Measurements from ENCODE around the gene MRC2.

Gene MRC2

DNA sequence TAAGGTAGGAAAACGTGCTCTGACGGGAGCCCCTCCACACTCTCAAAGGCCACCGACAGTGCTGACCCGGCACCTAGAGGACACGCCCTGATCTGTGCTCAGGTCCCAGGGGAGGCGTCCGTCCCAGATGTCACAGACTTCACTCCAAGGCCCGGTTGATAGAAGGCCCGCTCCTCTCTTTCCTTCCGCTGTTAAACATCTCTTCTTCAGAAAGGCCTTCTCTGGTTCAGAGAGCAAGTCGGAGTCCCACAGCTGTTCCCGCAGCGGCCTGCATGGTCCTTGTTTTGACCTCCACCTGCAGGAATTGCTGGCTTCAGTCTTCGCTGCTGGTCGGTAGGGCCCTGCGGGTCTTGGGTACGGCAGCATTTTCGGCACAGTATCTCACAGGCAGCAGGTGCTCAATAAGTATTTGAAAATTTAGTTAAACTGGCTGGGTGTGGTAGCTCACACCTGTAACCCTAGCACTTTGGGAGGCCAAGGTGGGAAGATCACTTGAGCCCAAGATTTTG is 88.5 kb downstream of the MRC2 start:
- H3K27ac ChIP-seq (ENCODE audit: low read depth, low read length), result no peak overlapping the region
- H3K9ac ChIP-seq (ENCODE audit: low read length), result no peak overlapping the region
- H3K27me3 ChIP-seq (ENCODE audit: low read length), result no peaks in the 10 kb centered on the region
- H2AFZ ChIP-seq (ENCODE audit: low read depth, low read length, severe bottlenecking), result no peak overlapping the region
- TF ChIP-seq CTCF (IDR thresholded peaks at IDR 0.05; ENCODE audit: insufficient read depth, low read length, poor library complexity, severe bottlenecking) (no peak), EZH2phosphoT487 (conservative IDR thresholded peaks at IDR 0.05; ENCODE audit: low read length) (no peak)
- H3K9me3 ChIP-seq (ENCODE audit: insufficient read depth, low read length), result no peaks in the 10 kb centered on the region
- H3F3A ChIP-seq (ENCODE audit: insufficient read depth), result no peaks in the 10 kb centered on the region
- H3K79me2 ChIP-seq (ENCODE audit: insufficient read depth, low read length), result no peaks in the 10 kb centered on the region
- H3K4me3 ChIP-seq (ENCODE audit: insufficient read depth, low read length, poor library complexity, severe bottlenecking), result no peak overlapping the region
- no peaks in the 10 kb centered on the region for H3K36me3 ChIP-seq (ENCODE audit: low read length)
- no peaks in the 10 kb centered on the region for H3K9me2 ChIP-seq (replicated peaks; ENCODE audit: insufficient read depth, low read length)
- no peak overlapping the region for H3K4me2 ChIP-seq (ENCODE audit: low read depth, low read length, poor library complexity, severe bottlenecking)
- H4K20me1 ChIP-seq (ENCODE audit: low read depth, low read length), result no peaks in the 10 kb centered on the region

- Histone ChIP-seq H3K79me2 (ENCODE audit: insufficient read depth, low read length) (no peaks in the 10 kb centered on the region), H3K9me2 (replicated peaks; ENCODE audit: insufficient read depth, low read length) (no peaks in the 10 kb centered on the region), H3K4me2 (ENCODE audit: low read depth, low read length, poor library complexity, severe bottlenecking) (no peak overlapping the region), H3K27ac (ENCODE audit: low read depth, low read length) (no peak overlapping the region), H3K4me3 (ENCODE audit: insufficient read depth, low read length, poor library complexity, severe bottlenecking) (no peak overlapping the region), H2AFZ (ENCODE audit: low read depth, low read length, severe bottlenecking) (no peak overlapping the region), H4K20me1 (ENCODE audit: low read depth, low read length) (no peaks in the 10 kb centered on the region), H3K9me3 (ENCODE audit: insufficient read depth, low read length) (no peaks in the 10 kb centered on the region), H3K27me3 (ENCODE audit: low read length) (no peaks in the 10 kb centered on the region), H3F3A (ENCODE audit: insufficient read depth) (no peaks in the 10 kb centered on the region), H3K9ac (ENCODE audit: low read length) (no peak overlapping the region), H3K36me3 (ENCODE audit: low read length) (no peaks in the 10 kb centered on the region)
- TF ChIP-seq EZH2phosphoT487 (conservative IDR thresholded peaks at IDR 0.05; ENCODE audit: low read length) (no peak), CTCF (IDR thresholded peaks at IDR 0.05; ENCODE audit: insufficient read depth, low read length, poor library complexity, severe bottlenecking) (no peak)
These were observed 89.5 kb downstream of the MRC2 start for GRCh38 chr17:62716834-62717588.

DNA sequence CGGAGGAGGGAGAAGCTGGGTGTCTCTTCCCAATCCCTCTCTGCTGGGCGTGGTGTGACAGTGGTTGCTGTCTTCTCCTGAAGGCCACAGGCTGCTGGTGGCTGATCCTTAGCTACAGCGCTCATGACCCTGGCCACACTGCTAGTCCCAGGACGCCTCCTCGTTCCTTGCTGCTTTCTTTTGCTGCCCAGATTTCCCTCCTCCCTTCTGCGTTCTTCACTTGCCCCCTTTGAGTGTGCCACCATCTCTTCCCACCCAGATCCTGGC is 90.1 kb downstream of the MRC2 start:
- Histone ChIP-seq H3K4me2 (ENCODE audit: low read depth, low read length, poor library complexity, severe bottlenecking) (no peak overlapping the region), H4K20me1 (ENCODE audit: low read depth, low read length) (no peaks in the 10 kb centered on the region)

More for the DNA sequence above, 90.1 kb downstream of the MRC2 start:
- no peak overlapping the region for H3K9ac ChIP-seq (ENCODE audit: low read length)
- TF ChIP-seq CTCF (IDR thresholded peaks at IDR 0.05; ENCODE audit: insufficient read depth, low read length, poor library complexity, severe bottlenecking) (no peak), EZH2phosphoT487 (conservative IDR thresholded peaks at IDR 0.05; ENCODE audit: low read length) (no peak)
- H2AFZ ChIP-seq (ENCODE audit: low read depth, low read length, severe bottlenecking), result no peak overlapping the region
- no peaks in the 10 kb centered on the region for H3K79me2 ChIP-seq (ENCODE audit: insufficient read depth, low read length)
- no peaks in the 10 kb centered on the region for H3K27me3 ChIP-seq (ENCODE audit: low read length)
- H3K27ac ChIP-seq (ENCODE audit: low read depth, low read length), result no peak overlapping the region
- no peaks in the 10 kb centered on the region for H3K9me3 ChIP-seq (ENCODE audit: insufficient read depth, low read length)
- H3K9me2 ChIP-seq (replicated peaks; ENCODE audit: insufficient read depth, low read length), result no peaks in the 10 kb centered on the region
- H3K4me3 ChIP-seq (ENCODE audit: insufficient read depth, low read length, poor library complexity, severe bottlenecking), result no peak overlapping the region
- H3K36me3 ChIP-seq (ENCODE audit: low read length), result no peaks in the 10 kb centered on the region
- no peaks in the 10 kb centered on the region for H3F3A ChIP-seq (ENCODE audit: insufficient read depth)
